Head of caudate nucleus (tissue), 42 donors: ENCODE data around the gene SYPL2.
A peak's percentile ranks its signal among the peaks of the same experiment; 100 is the strongest.

Experiments
- DNase-seq, 42 donors: peaks; one replicate each; pipeline versions ENCODE4 v3.0.0 to v3.0.0-alpha.2; 2020 to 2021; ENCODE audit warnings: mixed read lengths in 7 of 42
- intact Hi-C: fragments of 100-400 bp; cut with DNase I; formaldehyde crosslinking; loops from one replicate; pipeline ENCODE4 v1.15.0; 2022

SYPL2 gene

GRCh38 chr1:109503935-109504334 lies 37.6 kb downstream of the SYPL2 start:
- intact Hi-C loops = no loop called here

GRCh38 chr1:109504974-109505373 lies 38.6 kb downstream of the SYPL2 start:
- DNase-seq = no peak
- intact Hi-C loops = no loop called here

More at GRCh38 chr1:109503935-109504334, 37.6 kb downstream of the SYPL2 start:
- DNase-seq = no peak

- intact Hi-C loops = no loop called here
- no peak for DNase-seq
Observed at GRCh38 chr1:109508001-109508872, 41.9 kb downstream of the SYPL2 start.

- intact Hi-C loops = no loop called here
- DNase-seq = no peak
Observed at GRCh38 chr1:109508873-109509175, 42.5 kb downstream of the SYPL2 start.

- intact Hi-C loops = no loop called here
- DNase-seq = peak in 36 of 42 donors; percentile 39 to 82 (median 63)
Observed at GRCh38 chr1:109509176-109510134, 43.1 kb downstream of the SYPL2 start, which contains the start of gene AMIGO1. TSS of gene AMIGO1 (minus strand) at chr1:109509727. CDS start at chr1:109508912, 815 bp downstream.

- intact Hi-C loops = no loop called here
- no peak for DNase-seq
Observed at GRCh38 chr1:109513110-109513710, 46.9 kb downstream of the SYPL2 start.

- intact Hi-C loops = no loop called here
- no peak for DNase-seq
Observed at GRCh38 chr1:109514846-109515245, 48.5 kb downstream of the SYPL2 start.

- no peak for DNase-seq
- intact Hi-C loops = no loop called here
Observed at GRCh38 chr1:109516872-109517271, 50.5 kb downstream of the SYPL2 start.

- no peak for DNase-seq
- intact Hi-C loops = no loop called here
Observed at GRCh38 chr1:109517337-109517736, 51.0 kb downstream of the SYPL2 start.

- DNase-seq = no peak
- intact Hi-C loops = no loop called here
Observed at GRCh38 chr1:109521002-109521951, 54.9 kb downstream of the SYPL2 start.

GRCh38 chr1:109522026-109522425 lies 55.7 kb downstream of the SYPL2 start:
- intact Hi-C loops = no loop called here
- no peak for DNase-seq

GRCh38 chr1:109523706-109524105 lies 57.4 kb downstream of the SYPL2 start:
- intact Hi-C loops = no loop called here
- DNase-seq = no peak

- DNase-seq = peak in 2 of 42 donors; percentile 1 to 19
- intact Hi-C loops = no loop called here
Observed at GRCh38 chr1:109527098-109527811, 60.9 kb downstream of the SYPL2 start.

GRCh38 chr1:109527846-109528695 lies 61.7 kb downstream of the SYPL2 start:
- intact Hi-C loops = no loop called here

GRCh38 chr1:109528712-109529111 lies 62.4 kb downstream of the SYPL2 start:
- peak in 1 of 42 donors; percentile 12 for DNase-seq
- intact Hi-C loops = no loop called here

More at GRCh38 chr1:109527846-109528695, 61.7 kb downstream of the SYPL2 start:
- peak in 2 of 42 donors; percentile 1 to 8 for DNase-seq

- DNase-seq = peak in 10 of 42 donors; percentile 31 to 65 (median 46)
- intact Hi-C loops = loop anchor here (5.0 to 10.0 kb wide), 2 partner anchors 103 to 255 kb away; partner anchors contain the start of gene PSMA5
Observed at GRCh38 chr1:109529881-109530456, 63.6 kb downstream of the SYPL2 start.
